Cardiac septum (tissue), 1 donor: Measurements from ENCODE around the gene FNDC3B. TPM values are rescaled to one million over a fixed set of nuclear protein-coding genes. Genes with fewer than 3 reads are reported as not detected.

Experiments
- DNase-seq: peaks from one replicate; pipeline ENCODE4 v3.0.0-alpha.2; 2020; ENCODE audit warnings: low spot score
- intact Hi-C: fragments of 100-400 bp; cut with DNase I; formaldehyde crosslinking; loops from one replicate; pipeline ENCODE4 v1.14.0; 2022
- total RNA-seq: library from RNA; stranded (reverse); fragmentation: NEBNext Ultra II Directional; extraction: Animal tissue kit (Norgen Biotek cat#: 25700); gene quantifications from one replicate; pipeline ENCODE4 v1.2.1, GENCODE V29; 2021
- donor health status: DM: no; HTN: no; CAD: no.

FNDC3B gene
- total RNA-seq, 1 donor from 2014 or later = 139 TPM

- intact Hi-C loops = loop anchor here (2.0 to 5.0 kb wide), 3 partner anchors 85 to 191 kb away; no protein-coding TSS in a partner anchor
- DNase-seq = peak; percentile 78
Measured at GRCh38 chr3:172125963-172126457, 86.6 kb downstream of the FNDC3B start.

GRCh38 chr3:172126741-172127140 lies 87.4 kb downstream of the FNDC3B start:
- no peak for DNase-seq
- intact Hi-C loops = loop anchor here (2.0 to 5.0 kb wide), 3 partner anchors 86 to 191 kb away; no protein-coding TSS in a partner anchor

GRCh38 chr3:172127141-172127540 lies 87.8 kb downstream of the FNDC3B start:
- intact Hi-C loops = loop anchor here (2.0 to 5.0 kb wide), 3 partner anchors 86 to 190 kb away; no protein-coding TSS in a partner anchor
- no peak for DNase-seq

GRCh38 chr3:172127929-172128580 lies 88.7 kb downstream of the FNDC3B start:
- DNase-seq = no peak
- intact Hi-C loops = loop anchor here (2.0 to 5.0 kb wide), 3 partner anchors 87 to 189 kb away; no protein-coding TSS in a partner anchor

- no peak for DNase-seq
- intact Hi-C loops = loop anchor here (5.0 kb wide), 2 partner anchors 158 to 188 kb away; no protein-coding TSS in a partner anchor
Measured at GRCh38 chr3:172128858-172129257, 89.5 kb downstream of the FNDC3B start.

- intact Hi-C loops = loop anchor here (5.0 kb wide), 2 partner anchors 158 to 188 kb away; no protein-coding TSS in a partner anchor
- no peak for DNase-seq
Measured at GRCh38 chr3:172129498-172129849, 90.1 kb downstream of the FNDC3B start.

GRCh38 chr3:172129850-172130716 lies 90.7 kb downstream of the FNDC3B start:
- intact Hi-C loops = loop anchor here (5.0 kb wide), 2 partner anchors 157 to 187 kb away; no protein-coding TSS in a partner anchor
- DNase-seq = peak; percentile 95

- intact Hi-C loops = no loop called here
- DNase-seq = no peak
Measured at GRCh38 chr3:172130717-172131050, 91.3 kb downstream of the FNDC3B start.

GRCh38 chr3:172131746-172132145 lies 92.4 kb downstream of the FNDC3B start:
- DNase-seq = no peak
- intact Hi-C loops = no loop called here

- intact Hi-C loops = no loop called here
- no peak for DNase-seq
Measured at GRCh38 chr3:172132159-172132586, 92.8 kb downstream of the FNDC3B start.

GRCh38 chr3:172132721-172133311 lies 93.4 kb downstream of the FNDC3B start:
- no peak for DNase-seq
- intact Hi-C loops = no loop called here

GRCh38 chr3:172133838-172134237 lies 94.5 kb downstream of the FNDC3B start:
- intact Hi-C loops = no loop called here
- no peak for DNase-seq

GRCh38 chr3:172134352-172134751 lies 95.0 kb downstream of the FNDC3B start:
- DNase-seq = no peak
- intact Hi-C loops = no loop called here

- intact Hi-C loops = no loop called here
- no peak for DNase-seq
Measured at GRCh38 chr3:172135185-172135584, 95.8 kb downstream of the FNDC3B start.

- DNase-seq = no peak
- intact Hi-C loops = no loop called here
Measured at GRCh38 chr3:172135820-172136219, 96.4 kb downstream of the FNDC3B start.

- intact Hi-C loops = no loop called here
- no peak for DNase-seq
Measured at GRCh38 chr3:172136330-172136729, 97.0 kb downstream of the FNDC3B start.

GRCh38 chr3:172137287-172138192 lies 98.2 kb downstream of the FNDC3B start:
- DNase-seq = no peak
- intact Hi-C loops = no loop called here

GRCh38 chr3:172138193-172138537 lies 98.8 kb downstream of the FNDC3B start:
- no peak for DNase-seq
- intact Hi-C loops = no loop called here
